ENCODE results near the gene NUTM2D.
A peak's percentile ranks its signal among the peaks of the same experiment; 100 is the strongest.
"Not testable (repeated sequence)": the region's sequence is repeated elsewhere in the genome, so short reads cannot be mapped to it uniquely, and the experiment has no call there.

Gene NUTM2D

DNA sequence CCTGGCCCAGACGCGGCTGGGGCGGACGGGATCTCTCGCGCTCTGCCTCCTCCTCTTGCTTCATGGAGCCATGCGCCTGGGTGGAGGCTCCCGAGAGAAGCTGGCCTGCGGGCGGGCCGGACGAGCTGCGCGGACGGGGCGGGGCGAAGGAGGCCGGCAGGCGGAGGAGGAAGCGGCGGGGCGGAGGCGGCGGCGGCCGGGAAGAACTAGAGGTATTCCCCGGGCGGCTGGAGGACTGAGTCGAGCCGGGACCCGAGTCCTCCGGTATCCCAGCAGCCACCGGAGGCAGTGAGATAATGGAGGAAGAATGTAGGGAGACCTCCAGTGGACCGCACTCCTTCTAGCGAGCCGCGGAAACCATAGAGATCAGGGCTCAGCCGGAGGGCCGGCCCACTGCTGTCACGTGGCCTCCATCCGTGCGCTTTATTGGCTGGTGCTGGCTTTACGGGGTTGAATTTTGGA lies 15.3 kb upstream of the NUTM2D start:
- H3K27me3 ChIP-seq; H3K4me2 ChIP-seq; H3K9me3 ChIP-seq (replicated peaks in 1 of 11); H3K36me3 ChIP-seq: not testable (repeated sequence)
- H4K20me1 ChIP-seq = peaks cover 0 to 24% (median 9%) of the 10 kb centered on the region in 11 experiments; a peak in 15 of 22 replicates
- peak overlapping the region; percentile 50 to 88 (median 82); a peak in 20 of 22 replicates for H3K27ac ChIP-seq
- peaks cover 7 to 17% (median 15%) of the 10 kb centered on the region in 10 experiments; a peak in 16 of 20 replicates for H3K4me1 ChIP-seq
- H3K9ac ChIP-seq = peak overlapping the region; percentile 77 to 90 (median 83); a peak in 21 of 22 replicates
- peak overlapping the region; percentile 52 to 73 (median 64) for H3K4me3 ChIP-seq

DNA sequence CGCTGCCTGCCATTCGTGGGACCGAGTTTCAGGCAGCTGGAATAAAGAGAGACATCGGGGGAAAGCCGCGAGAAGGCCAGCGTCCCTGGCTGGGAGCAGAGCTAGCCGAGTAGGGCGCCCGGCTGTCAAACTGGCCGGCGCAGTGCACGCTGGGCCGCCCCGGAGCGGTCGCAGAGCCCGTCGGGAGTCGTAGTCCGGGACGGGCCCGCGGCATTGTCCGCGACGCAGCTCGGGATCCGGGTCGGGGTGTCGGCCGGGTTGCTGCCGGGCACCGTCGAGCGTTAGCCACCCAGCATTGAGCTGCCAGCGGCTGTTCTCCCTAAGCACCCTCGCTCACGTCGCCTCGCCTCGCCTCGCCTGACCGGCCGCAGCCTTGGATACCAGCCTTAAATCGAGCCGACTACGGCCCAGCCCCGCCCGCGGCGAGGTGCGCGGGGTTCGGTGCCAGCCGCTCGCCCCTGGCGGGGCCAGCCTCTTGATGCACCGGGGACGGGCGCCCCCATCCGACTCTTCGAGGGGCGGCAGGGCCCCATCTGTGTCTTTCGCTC lies 14.8 kb upstream of the NUTM2D start:
- not testable (repeated sequence) for H3K4me2 ChIP-seq
- Histone ChIP-seq H3K9ac (peak overlapping the region; percentile 75 to 90 (median 80)), H3K4me1 (peaks cover 7 to 17% (median 15%) of the 10 kb centered on the region in 10 experiments; a peak in 16 of 20 replicates)

DNA sequence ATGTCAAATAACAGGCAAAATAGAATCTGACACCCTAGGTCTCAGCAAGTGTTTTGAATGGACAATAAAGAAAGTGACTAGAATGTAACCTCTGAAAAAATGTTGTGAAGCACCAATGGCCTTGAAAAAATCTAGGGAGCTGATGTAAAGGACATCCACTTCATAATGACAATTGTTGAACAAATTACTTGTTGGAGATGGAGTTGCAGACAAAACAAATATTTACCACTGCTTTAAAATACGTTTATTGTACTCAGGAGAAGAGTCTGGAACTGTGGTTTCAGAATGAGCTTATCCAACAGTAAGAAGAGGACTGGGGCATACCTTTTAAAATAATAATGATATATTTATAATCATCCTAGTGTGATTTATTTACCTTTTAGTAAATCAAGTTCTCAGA lies 11.8 kb upstream of the NUTM2D start:
- not testable (repeated sequence) for H4K20me1 ChIP-seq; H3K4me3 ChIP-seq; H3K27me3 ChIP-seq; H3K9ac ChIP-seq; H3K4me2 ChIP-seq; H3K36me3 ChIP-seq; H3K9me3 ChIP-seq (replicated peaks in 1 of 11); H3K27ac ChIP-seq
- H3K4me1 ChIP-seq = peaks cover 3 to 11% (median 9%) of the 10 kb centered on the region in 10 experiments; a peak in 13 of 20 replicates

More for the DNA sequence above, 14.8 kb upstream of the NUTM2D start:
- H3K36me3 ChIP-seq; H3K9me3 ChIP-seq (replicated peaks in 1 of 11); H3K27me3 ChIP-seq: not testable (repeated sequence)
- H3K4me3 ChIP-seq = peak overlapping the region; percentile 52 to 73 (median 64)
- H4K20me1 ChIP-seq = peaks cover 0 to 19% (median 9%) of the 10 kb centered on the region in 11 experiments; a peak in 15 of 22 replicates
- peak overlapping the region; percentile 50 to 84 (median 76); a peak in 21 of 22 replicates for H3K27ac ChIP-seq

DNA sequence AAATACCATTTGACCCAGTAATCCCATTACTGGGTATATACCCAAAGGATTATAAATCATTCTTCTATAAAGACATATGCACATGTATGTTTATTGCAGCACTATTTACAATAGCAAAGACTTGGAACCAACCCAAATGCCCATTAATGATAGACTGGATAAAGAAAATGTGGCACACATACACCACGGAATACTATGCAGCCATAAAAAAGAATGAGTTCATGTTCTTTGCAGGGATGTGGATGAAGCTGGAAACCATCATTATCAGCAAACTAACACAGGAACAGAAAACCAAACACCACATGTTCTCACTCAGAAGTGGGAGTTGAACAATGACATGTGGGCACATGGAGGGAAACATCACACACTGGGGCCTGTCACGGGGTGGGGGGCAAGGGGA lies 7.4 kb upstream of the NUTM2D start:
- not testable (repeated sequence) for H4K20me1 ChIP-seq; H3K9me3 ChIP-seq (replicated peaks in 1 of 11); H3K4me3 ChIP-seq; H3K27ac ChIP-seq; H3K9ac ChIP-seq; H3K4me1 ChIP-seq; H3K4me2 ChIP-seq; H3K36me3 ChIP-seq; H3K27me3 ChIP-seq

DNA sequence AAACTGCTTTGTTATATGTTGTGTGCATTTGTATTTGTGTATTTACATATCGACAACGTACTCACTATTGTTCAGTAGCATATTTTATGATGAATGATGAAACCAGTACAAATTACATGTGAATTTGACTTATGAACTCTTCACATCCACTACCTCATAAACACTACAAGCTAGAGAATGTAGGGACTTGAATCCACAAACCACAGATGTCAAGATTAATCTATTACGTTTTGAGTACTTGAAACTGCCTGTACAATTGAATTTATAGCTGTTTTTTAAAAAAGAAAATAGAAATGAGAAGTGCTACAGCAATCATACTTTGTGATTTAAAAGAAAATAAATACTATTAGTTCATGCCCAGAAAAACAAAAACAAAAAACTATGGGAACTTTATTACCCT lies 4.7 kb upstream of the NUTM2D start:
- H3K27me3 ChIP-seq; H3K36me3 ChIP-seq; H3K4me3 ChIP-seq; H3K9me3 ChIP-seq (replicated peaks in 1 of 11); H3K9ac ChIP-seq; H3K4me1 ChIP-seq; H3K4me2 ChIP-seq; H4K20me1 ChIP-seq; H3K27ac ChIP-seq: not testable (repeated sequence)

DNA sequence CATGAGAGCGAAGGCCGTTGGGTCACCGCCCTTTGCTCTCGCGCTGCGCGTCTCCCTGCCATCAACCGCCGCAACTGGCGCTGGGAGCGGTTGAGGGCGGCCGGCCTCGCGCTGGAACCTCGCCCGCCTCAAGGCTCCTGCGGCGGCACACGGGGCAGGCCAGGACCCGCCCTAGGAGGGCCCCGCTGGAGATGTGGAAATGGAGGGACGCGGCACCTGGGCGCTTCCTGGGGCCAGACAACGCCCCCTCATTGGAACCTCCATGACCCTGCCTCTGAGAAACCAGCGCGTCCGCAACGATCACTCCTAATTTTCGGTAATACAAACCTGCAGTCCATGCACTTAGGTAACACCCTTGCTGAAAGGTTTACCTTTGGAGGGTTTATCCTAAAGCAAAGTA lies 2.4 kb upstream of the NUTM2D start:
- not testable (repeated sequence) for H3K27me3 ChIP-seq; H3K9ac ChIP-seq; H4K20me1 ChIP-seq; H3K4me2 ChIP-seq; H3K27ac ChIP-seq; H3K36me3 ChIP-seq; H3K4me1 ChIP-seq; H3K9me3 ChIP-seq (replicated peaks in 1 of 11); H3K4me3 ChIP-seq

DNA sequence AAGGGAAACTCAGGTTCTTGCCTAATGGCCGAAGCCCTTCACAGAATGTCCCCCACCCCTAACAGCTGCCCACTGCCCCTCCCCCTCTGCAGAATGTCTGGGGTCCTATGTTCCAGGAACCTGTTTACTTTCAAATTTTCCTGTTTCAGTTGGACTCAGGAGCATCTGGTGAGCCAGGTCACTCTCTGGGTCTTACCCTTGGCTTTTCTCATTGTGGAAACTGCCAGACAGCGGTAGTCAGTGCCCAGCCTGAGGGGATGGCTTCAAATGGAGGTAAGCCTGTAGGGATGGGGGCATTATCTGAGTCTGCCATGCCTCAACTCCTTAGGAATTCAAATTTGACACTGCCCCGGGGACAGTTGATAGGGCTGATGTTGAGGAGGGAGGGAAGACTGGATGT lies 615 bp downstream of the NUTM2D start:
- not testable (repeated sequence) for H3K4me2 ChIP-seq; H4K20me1 ChIP-seq; H3K4me3 ChIP-seq; H3K27me3 ChIP-seq; H3K9ac ChIP-seq; H3K4me1 ChIP-seq; H3K9me3 ChIP-seq (replicated peaks in 1 of 11); H3K27ac ChIP-seq; H3K36me3 ChIP-seq

DNA sequence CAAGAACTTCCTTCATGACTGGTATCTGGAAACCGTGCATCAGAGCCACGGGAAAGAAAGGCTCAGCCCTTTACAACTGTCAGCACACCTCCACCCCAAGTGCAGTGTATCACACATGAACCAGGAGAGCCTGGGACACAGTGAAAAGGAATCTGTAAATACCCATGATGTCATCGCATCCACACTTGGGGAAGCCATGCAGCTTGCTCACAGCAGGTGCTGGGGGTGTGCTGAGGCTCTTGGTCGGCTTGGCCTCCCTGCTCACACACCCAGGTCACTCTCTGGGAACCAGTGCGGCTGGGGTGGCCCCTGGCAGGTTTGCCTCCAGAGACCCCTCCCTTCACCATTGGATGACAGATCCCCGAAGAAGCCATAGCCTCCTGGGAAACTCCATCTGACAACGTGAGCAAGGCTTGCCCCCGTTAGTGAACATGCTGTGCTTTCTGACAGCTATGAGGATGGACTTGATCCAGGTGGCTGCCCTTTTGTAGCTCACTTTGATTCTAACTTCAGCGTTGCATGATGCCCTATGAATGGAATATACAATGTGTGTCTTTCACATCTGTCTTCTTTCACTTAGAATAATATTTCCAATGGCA lies 12.1 kb downstream of the NUTM2D start:
- not testable (repeated sequence) for H3K36me3 ChIP-seq; H3K4me2 ChIP-seq; H3K4me3 ChIP-seq; H3K9ac ChIP-seq; H3K4me1 ChIP-seq; H4K20me1 ChIP-seq; H3K9me3 ChIP-seq (replicated peaks in 1 of 11); H3K27ac ChIP-seq; H3K27me3 ChIP-seq

DNA sequence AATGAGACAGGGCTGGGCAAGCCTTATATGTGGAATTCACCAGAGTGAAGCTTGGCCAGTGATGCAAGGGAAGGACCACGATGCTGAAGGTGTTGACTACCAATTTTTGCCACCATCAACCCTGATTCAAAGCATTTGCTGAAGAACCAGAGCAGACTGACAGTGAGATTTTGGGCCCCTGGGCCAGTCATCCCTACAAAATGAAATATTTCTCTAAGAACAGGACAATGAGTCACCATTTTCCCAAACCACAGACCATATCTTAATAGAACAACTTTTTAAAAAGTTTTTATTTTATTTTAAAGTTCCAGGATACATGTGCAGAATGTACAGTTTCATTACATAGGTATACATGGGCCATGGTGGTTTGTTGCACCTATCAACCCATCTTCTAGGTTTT lies 16.5 kb downstream of the NUTM2D start:
- not testable (repeated sequence) for H3K27ac ChIP-seq; H3K4me1 ChIP-seq; H4K20me1 ChIP-seq; H3K4me2 ChIP-seq; H3K4me3 ChIP-seq; H3K27me3 ChIP-seq; H3K9me3 ChIP-seq (replicated peaks in 1 of 11); H3K9ac ChIP-seq; H3K36me3 ChIP-seq

DNA sequence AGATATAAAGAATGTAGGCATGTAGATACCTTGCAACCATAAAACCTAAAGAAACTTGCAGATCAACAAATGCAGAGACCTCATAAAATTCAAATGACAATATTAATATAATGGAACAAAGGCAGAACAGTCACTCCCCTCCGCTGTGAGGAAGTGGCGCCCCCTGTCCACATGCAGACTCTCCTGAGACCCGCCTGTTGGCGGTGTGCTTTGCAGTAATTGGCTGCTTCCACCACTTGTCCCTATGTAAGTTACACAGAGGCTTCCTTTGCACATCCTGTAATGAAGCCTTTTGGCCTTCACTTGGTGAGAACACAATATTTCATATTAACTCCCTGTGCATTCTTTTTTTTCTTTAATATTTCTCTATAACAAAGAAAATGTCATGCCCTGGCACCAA lies 21.6 kb downstream of the NUTM2D start:
- not testable (repeated sequence) for H4K20me1 ChIP-seq; H3K9me3 ChIP-seq (replicated peaks in 1 of 11); H3K27me3 ChIP-seq; H3K4me1 ChIP-seq; H3K9ac ChIP-seq; H3K4me3 ChIP-seq; H3K36me3 ChIP-seq; H3K27ac ChIP-seq; H3K4me2 ChIP-seq

DNA sequence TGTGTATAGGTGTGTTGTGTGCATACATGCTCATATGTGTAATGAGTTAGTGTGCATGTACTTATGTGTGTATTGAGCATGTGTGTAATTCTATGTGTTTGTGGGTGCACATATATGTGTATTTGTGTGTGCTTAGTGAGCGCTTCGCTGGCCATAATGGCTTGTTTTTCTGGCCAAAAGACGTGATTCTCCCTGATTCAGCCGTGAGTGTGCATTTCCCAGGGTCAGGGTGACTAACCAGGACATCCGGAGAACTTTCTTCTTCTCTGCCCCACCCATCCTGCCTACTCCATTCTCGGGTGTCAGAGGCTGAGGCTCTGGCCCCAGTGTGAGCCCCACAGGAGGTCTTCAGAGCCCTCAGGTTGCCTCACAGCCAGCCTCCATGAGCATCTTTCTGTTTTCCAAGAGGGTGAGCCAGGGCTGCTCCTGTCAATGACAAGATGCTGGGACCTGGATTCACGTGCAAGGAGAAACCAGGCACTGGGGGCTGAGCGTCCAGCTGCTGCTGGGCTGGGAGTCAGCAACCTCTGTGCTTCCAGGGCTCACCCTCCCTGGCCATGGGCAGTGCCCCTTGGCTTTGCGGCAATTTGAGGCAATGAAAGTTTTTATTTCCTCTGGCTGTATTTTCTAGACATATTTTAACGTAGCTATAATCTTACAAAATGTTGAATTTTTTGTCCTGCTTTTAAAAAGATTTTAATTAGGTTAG lies 25.8 kb downstream of the NUTM2D start:
- not testable (repeated sequence) for H3K9me3 ChIP-seq (replicated peaks in 1 of 11); H3K27ac ChIP-seq; H3K4me2 ChIP-seq; H3K36me3 ChIP-seq; H3K4me3 ChIP-seq; H4K20me1 ChIP-seq; H3K27me3 ChIP-seq; H3K4me1 ChIP-seq; H3K9ac ChIP-seq

DNA sequence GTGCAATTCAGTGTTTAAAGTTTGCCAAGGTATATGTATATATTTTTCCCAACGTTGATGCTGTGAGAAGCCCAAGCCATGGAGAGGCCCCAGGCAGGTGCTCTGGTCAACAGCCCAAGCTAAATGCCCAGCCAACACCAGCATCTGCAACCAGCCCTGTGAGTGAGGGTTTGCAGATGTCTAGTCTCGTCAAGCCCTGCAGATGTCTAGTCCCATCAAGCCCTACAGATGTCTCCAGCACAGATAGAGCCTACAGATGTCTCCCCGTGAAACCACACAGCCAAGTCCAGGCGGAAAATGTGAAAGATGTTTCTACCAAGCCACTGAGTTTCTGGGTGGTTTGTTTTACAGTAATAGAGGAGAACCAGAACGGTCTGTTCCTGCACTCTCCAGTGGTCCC lies 26.7 kb downstream of the NUTM2D start:
- H3K9ac ChIP-seq; H3K27me3 ChIP-seq; H4K20me1 ChIP-seq; H3K27ac ChIP-seq; H3K4me3 ChIP-seq; H3K4me2 ChIP-seq; H3K9me3 ChIP-seq (replicated peaks in 1 of 11); H3K36me3 ChIP-seq; H3K4me1 ChIP-seq: not testable (repeated sequence)

DNA sequence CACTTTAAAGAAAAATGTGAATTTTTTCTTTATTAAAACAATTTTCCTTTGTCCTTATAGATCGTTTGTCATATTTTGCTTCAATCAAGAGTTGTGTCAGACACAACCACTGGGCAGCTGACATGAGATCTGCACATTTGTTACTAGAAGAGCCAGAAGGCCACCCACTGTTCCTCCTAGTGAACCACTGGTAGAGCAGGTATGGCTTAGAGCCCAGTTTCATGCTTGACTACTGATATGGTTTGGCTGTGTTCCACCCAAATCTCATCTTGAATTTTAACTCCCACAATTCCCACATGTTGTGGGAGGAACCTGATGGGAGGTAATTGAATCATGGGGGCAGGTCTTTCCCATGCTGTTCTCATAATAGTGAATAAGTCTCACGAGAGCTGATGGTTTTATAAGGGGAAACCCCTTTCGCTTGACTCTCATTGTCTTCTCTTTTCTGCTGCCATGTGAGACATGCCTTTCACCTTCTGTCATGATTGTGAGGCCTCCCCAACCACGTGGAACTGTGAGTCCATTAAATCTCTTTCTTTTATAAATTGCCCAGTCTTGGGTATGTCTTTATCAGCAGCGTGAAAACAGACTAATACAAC lies 28.3 kb downstream of the NUTM2D start:
- H3K27ac ChIP-seq; H3K36me3 ChIP-seq; H3K9ac ChIP-seq; H3K4me3 ChIP-seq; H4K20me1 ChIP-seq; H3K4me2 ChIP-seq; H3K4me1 ChIP-seq; H3K27me3 ChIP-seq; H3K9me3 ChIP-seq (replicated peaks in 1 of 11): not testable (repeated sequence)

DNA sequence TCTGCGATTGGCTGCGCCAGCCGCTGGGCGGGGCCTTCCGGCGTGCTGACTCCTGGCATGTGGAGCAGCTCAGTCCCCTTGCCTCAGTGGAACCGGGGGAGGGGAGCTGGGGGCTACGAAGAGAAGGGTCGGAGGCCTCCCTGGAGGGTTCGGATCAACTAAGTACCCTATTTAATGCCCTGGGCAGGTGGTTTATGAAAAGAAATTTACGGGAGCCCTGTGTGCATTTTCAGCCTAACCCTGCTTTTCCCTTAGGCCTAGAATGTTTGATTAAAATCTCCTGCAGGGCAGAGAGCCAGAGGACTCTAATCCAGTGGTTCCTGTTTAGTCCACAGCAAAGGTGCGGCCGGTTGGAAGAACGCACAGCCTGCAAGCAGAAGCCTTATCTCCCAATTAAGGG lies 33.8 kb downstream of the NUTM2D start:
- not testable (repeated sequence) for H3K27ac ChIP-seq; H3K4me2 ChIP-seq; H4K20me1 ChIP-seq; H3K9ac ChIP-seq; H3K4me1 ChIP-seq; H3K27me3 ChIP-seq; H3K36me3 ChIP-seq; H3K4me3 ChIP-seq; H3K9me3 ChIP-seq (replicated peaks in 1 of 11)
